Left ventricle myocardium inferior (tissue), 1 donor: ENCODE results near the gene SLC25A45. TPM values are rescaled to one million over a fixed set of nuclear protein-coding genes. Genes with fewer than 3 reads are reported as not detected.
A peak's percentile ranks its signal among the peaks of the same experiment; 100 is the strongest.

Experiments used
- DNase-seq: peaks from one replicate; pipeline ENCODE4 v3.0.0-alpha.2; 2020
- H3K27ac ChIP-seq: fragments of 200-600 bp; replicated peaks from 2 replicates; pipeline ENCODE4 v1.8.0; 2021
- H3K27me3 ChIP-seq: fragments of 200-600 bp; 2 replicates; pipeline ENCODE4 v1.8.0; 2021; ENCODE audit warnings: low read depth
- H3K36me3 ChIP-seq: fragments of 200-600 bp; 2 replicates; pipeline ENCODE4 v1.8.0; 2021
- H3K4me1 ChIP-seq: fragments of 200-600 bp; 2 replicates; pipeline ENCODE4 v1.8.0; 2021
- H3K4me3 ChIP-seq: fragments of 200-600 bp; 2 replicates; pipeline ENCODE4 v1.8.0; 2021; ENCODE audit warnings: mild to moderate bottlenecking, moderate library complexity
- H3K9me3 ChIP-seq: fragments of 200-600 bp; replicated peaks from 2 replicates; pipeline ENCODE4 v1.8.0; 2021
- intact Hi-C: fragments of 100-400 bp; cut with micrococcal nuclease; formaldehyde crosslinking; loops from one replicate; pipeline ENCODE4 v1.11.0; 2022
- total RNA-seq: library from RNA; stranded (reverse); fragmentation: NEBNext Ultra II Directional; extraction: Animal tissue kit (Norgen Biotek cat#: 25700); gene quantifications from one replicate; pipeline ENCODE4 v1.2.1, GENCODE V29; 2021
- TF ChIP-seq, protein P1 (sequence below): fragments of 200-600 bp; IDR thresholded peaks from 2 replicates; pipeline ENCODE4 v1.8.0; 2021; ENCODE audit warnings: antibody characterized with exemption, mild to moderate bottlenecking, borderline replicate concordance
- donor health status: DM: no; HTN: yes; CAD: no; lungs with severe emphysema.

The SLC25A45 gene
- total RNA-seq, 1 donor from 2014 or later, result 5.0 TPM

DNA sequence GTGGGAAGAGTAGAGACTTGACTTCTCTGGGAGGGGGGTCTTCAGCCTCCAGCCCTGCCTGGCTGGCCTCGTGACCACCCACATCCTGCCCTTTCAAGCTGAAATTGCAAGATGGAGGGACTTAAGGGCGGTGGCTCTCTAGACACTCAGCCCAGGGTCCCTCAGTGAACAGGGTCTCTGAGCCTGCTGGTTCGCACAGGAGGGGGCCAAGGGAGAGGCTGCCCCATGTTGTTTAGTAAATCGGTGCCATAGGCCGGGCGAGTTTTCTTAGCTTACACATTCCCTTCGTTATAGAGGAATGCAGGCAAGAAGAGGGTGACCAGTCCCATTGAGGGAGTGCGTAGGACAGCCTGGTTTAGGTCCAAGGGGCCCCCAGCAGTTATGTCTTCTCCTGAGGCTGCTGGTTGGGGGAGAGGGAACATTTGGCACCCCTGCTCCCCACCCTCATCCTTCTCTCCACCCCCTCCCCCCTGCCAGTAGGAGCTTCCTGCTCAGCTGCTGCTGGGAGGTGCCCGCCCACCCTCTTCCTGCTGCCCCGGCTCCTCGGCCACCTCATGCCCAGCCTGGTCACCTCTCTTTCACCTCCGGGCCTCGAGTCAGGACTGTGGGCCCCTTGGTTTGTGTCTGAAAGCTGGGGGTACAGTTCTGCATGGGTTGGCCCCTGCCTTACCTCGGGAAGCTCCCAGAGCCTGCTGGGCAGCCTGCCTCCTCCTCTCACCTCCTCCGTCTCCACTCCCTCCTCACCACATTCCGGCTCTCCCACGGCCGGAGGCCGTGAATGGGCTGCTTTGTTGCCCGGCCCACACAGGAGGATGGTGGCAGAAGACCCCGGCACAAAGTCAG lies 7.9 kb upstream of the SLC25A45 start:
- TF ChIP-seq, protein P1, sequence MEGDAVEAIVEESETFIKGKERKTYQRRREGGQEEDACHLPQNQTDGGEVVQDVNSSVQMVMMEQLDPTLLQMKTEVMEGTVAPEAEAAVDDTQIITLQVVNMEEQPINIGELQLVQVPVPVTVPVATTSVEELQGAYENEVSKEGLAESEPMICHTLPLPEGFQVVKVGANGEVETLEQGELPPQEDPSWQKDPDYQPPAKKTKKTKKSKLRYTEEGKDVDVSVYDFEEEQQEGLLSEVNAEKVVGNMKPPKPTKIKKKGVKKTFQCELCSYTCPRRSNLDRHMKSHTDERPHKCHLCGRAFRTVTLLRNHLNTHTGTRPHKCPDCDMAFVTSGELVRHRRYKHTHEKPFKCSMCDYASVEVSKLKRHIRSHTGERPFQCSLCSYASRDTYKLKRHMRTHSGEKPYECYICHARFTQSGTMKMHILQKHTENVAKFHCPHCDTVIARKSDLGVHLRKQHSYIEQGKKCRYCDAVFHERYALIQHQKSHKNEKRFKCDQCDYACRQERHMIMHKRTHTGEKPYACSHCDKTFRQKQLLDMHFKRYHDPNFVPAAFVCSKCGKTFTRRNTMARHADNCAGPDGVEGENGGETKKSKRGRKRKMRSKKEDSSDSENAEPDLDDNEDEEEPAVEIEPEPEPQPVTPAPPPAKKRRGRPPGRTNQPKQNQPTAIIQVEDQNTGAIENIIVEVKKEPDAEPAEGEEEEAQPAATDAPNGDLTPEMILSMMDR, result no peak
- H3K27me3 ChIP-seq, result no peaks in the 10 kb centered on the region
- H3K4me1 ChIP-seq, result peaks cover 79% of the 10 kb centered on the region
- DNase-seq, result no peak
- no peaks in the 10 kb centered on the region for H3K9me3 ChIP-seq
- H3K36me3 ChIP-seq, result peaks cover 24% of the 10 kb centered on the region
- intact Hi-C loops, result no loop called here
- peak overlapping the region; percentile 87 for H3K27ac ChIP-seq
- peak overlapping the region; percentile 43 for H3K4me3 ChIP-seq

GRCh38 chr11:65389294-65389980 lies 7.0 kb upstream of the SLC25A45 start:
- Histone ChIP-seq H3K36me3 (peaks cover 15% of the 10 kb centered on the region), H3K4me3 (peak overlapping the region; percentile 43)
- intact Hi-C loops, result no loop called here

DNA sequence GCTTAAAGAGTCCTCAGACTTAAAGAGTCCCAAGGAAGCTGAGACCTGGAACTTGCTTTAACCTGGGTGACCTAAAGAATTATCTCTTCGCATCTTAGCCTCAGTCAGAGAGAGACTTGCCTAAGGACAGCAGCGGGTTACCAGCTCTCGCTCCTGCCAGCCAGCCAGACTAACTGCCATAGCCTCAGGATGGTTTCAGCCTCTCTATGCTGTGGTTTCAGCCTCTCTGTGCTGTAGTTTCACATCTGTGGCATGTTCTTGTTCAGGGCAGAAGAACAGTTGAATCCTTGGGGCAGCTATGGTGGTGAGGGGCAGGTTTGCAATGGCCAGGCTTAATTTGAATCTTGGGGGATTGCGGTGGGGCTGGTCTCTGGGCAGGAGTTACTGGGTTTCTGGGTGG lies 6.3 kb upstream of the SLC25A45 start:
- Histone ChIP-seq H3K4me1 (peaks cover 95% of the 10 kb centered on the region), H3K27ac (peak overlapping the region; percentile 87), H3K36me3 (peaks cover 8% of the 10 kb centered on the region), H3K27me3 (no peaks in the 10 kb centered on the region), H3K4me3 (peak overlapping the region; percentile 80), H3K9me3 (no peaks in the 10 kb centered on the region)
- DNase-seq, result no peak
- TF ChIP-seq, protein P1, result no peak
- intact Hi-C loops, result no loop called here

More at GRCh38 chr11:65389294-65389980, 7.0 kb upstream of the SLC25A45 start:
- Histone ChIP-seq H3K4me1 (peaks cover 87% of the 10 kb centered on the region), H3K27me3 (no peaks in the 10 kb centered on the region), H3K27ac (peak overlapping the region; percentile 87), H3K9me3 (no peaks in the 10 kb centered on the region)
- TF ChIP-seq, protein P1, result no peak
- no peak for DNase-seq

GRCh38 chr11:65386307-65387140 lies 4.1 kb upstream of the SLC25A45 start, which contains the start of gene FRMD8:
Gene FRMD8 (plus strand): TSS chr11:65386637. CDS start chr11:65387037, 400 bp downstream.
- TF ChIP-seq, protein P1, result no peak
- Histone ChIP-seq H3K27ac (peak within 1 kb of the TSS; percentile 97), H3K9me3 (no peaks in the 10 kb centered on the region), H3K4me3 (peak within 1 kb of the TSS; percentile 80), H3K27me3 (no peaks in the 10 kb centered on the region), H3K4me1 (peaks cover 99% of the 10 kb centered on the region), H3K36me3 (no peaks in the 10 kb centered on the region)
- intact Hi-C loops, result no loop called here
- peak; percentile 95 for DNase-seq

GRCh38 chr11:65384301-65384889 lies 1.9 kb upstream of the SLC25A45 start:
- Histone ChIP-seq H3K36me3 (no peaks in the 10 kb centered on the region), H3K27ac (peak overlapping the region; percentile 97), H3K27me3 (no peaks in the 10 kb centered on the region), H3K9me3 (no peaks in the 10 kb centered on the region), H3K4me1 (peaks cover 89% of the 10 kb centered on the region), H3K4me3 (no peak overlapping the region)
- intact Hi-C loops, result no loop called here
- DNase-seq, result no peak
- TF ChIP-seq, protein P1, result no peak
